Measurements from ENCODE around the gene SCO1. TPM values are rescaled to one million over a fixed set of nuclear protein-coding genes. Genes with fewer than 3 reads are reported as not detected.
"Not testable (repeated sequence)": the region's sequence is repeated elsewhere in the genome, so short reads cannot be mapped to it uniquely, and the experiment has no call there.

The SCO1 gene
- total RNA-seq = 36.4 and 50.0 TPM in 2 replicates

DNA sequence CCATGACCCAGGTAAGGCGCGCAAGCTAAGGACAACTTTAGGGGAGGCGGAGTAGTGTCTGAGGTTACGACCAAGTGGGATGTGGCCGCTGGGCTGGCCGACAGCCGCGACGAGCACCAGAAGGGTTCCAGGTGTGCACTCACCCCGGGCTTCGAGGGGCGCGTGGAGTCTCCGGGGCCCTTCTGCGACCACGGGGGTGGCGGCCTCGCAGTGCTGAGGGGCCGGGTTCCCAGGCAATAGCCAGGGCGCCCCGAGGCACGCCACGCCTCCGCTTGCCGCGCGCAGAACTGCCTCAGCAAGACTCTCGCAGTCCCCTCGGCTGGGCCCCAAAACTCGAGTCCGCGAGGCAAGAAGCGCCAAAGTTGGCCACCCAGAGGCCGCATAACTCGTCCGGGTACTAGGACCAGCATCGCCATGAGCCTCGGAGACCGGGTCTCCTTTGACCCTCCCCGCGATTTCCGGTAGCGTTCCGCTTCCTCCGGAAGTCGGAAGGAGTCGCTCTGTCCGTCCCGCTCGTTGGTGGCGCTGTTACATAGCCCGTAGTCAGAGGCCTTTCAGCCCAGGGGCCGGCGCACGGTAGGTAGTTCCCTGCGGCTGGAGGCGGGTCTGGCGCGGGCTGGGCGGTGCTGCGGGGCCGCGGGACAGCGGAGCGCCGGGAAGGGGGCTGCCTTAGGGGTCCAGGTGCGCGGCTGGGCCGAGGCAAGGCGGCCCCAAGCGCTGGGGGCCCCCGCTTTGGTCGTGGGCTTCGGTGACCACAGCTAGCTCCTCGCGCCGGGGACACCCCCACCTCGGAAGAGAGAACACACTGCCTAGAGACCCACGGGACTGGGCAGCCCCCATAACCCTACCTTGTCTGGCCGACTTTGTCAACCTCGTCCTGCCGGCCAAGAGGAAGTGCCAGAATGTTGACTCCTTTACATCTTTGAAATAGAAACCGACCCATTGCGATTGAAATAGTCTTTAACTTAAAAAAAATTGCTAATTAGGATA, at the start of gene SCO1, which contains the start of gene ADPRM:
Gene SCO1, minus strand, starts transcription at position 442 of the 990 bp plus-strand sequence. Its CDS starts 26 bp downstream, at position 416.
Gene ADPRM, plus strand, starts transcription at position 503 of the 990 bp plus-strand sequence. CDS start 7,333 bp downstream, outside the sequence.
- DNase-seq (ENCODE audit: low read depth in 2 of 2) = peak; percentile 94 to 95

DNA sequence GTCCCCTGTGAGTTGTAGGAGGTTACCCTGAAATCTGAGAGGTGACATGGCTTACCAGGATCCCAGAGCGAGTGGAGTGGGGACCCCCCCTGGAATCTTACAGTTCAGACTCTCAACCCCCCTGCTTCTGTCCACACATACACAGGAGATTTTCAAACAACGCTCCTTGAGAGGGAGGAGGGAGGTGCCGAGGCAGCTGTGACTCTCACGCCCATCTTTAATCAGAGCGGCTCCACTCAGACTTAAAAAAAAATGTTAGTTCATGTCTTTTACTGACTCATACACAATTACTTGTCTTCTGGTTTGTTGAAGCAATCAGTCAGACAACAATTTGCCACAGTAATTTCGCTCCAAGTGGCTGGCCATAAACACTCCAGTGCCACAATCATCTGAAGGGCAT, 47.9 kb upstream of the SCO1 start:
- no peak for DNase-seq (ENCODE audit: low read depth in 2 of 2)

DNA sequence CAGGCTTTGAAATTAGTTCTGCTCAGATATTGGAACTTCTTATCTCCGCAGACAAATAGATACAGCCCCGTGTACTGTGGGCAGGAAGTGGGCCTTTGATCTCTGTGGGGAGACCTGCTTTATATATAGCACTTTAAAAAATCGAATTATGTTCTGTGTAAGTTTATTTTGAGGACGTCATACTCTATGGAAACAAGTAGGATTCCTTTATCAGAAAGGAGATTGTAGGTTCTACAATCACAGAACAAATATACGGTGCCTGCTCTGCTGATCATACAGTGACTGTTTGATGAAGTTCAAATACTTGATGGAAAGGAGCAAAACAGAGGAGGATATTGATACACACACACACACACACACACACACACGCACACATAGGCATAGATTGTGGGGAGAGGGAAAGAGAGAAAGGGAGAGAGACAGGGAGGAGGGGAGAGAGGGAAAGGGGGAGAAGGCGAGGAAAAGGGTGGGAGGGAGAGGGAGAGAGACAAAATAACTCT, 47.2 kb upstream of the SCO1 start:
- no peak for DNase-seq (ENCODE audit: low read depth in 2 of 2)

DNA sequence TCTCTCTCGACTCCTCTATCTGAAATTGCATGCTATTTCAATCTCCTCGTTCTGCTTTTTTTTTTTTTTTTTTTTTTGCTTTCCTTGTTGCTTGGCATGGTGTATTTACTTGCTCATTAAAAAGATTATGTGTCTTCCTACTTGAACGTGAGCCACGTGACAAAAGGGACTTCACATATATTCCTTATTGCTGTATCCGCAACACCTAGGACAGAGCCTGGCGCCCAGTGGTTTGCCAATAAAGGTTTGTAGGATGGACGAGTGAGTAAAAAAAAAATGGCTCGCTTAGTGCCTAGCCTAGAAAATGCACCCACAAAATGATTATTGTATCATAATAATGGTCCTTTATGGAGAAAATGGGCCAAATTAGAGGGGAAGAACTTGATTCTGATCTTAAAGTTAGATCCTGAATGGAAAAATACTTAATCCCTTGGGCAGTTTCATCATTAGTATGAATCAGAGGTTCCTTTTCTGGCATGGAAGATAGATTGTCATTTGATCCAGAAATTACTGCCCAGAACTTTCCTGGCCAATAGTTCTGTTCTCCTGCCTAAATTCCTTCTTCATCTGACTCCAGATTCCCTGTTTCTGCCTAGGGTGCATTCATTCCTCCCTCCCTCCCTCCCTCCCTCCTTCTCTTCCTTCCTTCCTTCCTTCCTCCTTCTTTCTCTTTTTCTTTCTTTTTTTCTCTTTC, 46.1 kb upstream of the SCO1 start:
- DNase-seq (ENCODE audit: low read depth in 2 of 2) = no peak

DNA sequence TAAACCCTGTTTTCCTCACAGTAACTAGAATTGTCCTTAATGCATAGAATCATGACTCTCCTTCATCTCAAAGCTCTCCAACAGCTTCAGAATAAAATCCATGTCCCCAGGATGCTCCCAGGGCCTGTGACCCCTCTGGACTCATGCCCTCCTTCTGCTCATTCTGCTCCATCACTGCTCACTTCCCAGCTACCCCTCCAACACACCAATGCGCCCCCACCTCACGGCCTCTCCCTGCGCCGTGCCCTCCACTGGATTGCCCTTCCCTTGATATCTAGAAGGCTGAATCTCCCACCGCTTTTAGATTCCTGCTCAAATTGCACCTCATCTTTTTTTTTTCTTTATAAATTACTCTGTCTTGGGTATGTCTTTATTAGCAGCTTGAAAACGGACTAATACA, 45.1 kb upstream of the SCO1 start:
- DNase-seq (ENCODE audit: low read depth in 2 of 2) = no peak

DNA sequence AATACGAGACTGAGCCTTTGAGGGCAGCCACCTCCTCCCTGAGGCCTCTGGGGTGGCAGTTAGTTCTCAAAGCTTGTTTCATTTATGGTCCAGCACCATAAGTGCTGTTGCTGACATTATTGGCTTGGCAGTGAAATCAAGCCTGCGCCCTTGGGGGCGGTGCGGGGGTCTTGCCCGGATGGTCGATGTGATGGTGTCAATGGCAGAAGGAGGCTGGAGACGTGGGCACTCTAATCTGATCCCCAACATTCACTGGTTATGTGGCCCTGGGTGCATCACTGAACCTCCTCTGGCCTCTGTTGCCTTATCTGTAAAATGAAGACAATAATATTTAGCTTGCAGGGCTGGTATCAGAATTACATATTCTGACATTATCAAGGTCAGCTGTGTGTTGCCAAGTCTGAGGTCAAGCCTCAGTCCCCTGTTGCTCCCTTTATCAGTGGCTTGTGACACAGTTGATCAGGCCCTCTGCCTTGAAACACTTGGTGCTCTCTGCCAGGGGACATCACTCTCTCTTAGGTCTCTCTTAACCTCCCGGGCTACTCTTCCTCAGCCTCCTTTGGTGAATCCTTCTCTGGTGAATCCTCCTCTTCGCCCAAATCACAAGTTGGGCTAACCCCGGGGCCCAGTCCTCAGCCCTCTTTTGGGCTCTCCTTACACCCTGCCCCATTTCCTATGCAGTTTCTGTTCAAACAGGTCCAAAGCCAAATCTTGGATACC, 44.2 kb upstream of the SCO1 start:
- no peak for DNase-seq (ENCODE audit: low read depth in 2 of 2)

DNA sequence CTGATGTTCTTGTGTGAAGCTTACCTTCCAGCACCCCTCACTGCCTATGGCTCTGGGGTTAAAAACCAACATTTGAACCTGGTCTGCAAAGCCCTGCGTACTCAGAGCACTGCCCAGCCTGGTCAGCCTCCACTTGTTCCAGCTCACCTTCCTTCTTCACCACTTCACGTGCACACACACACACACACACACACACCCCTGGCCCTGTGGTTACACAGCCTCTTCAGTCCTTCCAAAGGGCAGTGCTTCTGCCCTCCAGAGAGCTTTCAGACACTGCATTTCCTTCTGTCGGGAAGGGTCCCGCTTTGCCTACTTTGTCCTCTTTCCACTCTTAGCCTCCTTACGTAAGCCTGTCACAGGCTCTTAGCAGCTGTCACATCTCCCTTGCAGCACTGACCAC, 42.1 kb upstream of the SCO1 start:
- DNase-seq (ENCODE audit: low read depth in 2 of 2) = no peak

DNA sequence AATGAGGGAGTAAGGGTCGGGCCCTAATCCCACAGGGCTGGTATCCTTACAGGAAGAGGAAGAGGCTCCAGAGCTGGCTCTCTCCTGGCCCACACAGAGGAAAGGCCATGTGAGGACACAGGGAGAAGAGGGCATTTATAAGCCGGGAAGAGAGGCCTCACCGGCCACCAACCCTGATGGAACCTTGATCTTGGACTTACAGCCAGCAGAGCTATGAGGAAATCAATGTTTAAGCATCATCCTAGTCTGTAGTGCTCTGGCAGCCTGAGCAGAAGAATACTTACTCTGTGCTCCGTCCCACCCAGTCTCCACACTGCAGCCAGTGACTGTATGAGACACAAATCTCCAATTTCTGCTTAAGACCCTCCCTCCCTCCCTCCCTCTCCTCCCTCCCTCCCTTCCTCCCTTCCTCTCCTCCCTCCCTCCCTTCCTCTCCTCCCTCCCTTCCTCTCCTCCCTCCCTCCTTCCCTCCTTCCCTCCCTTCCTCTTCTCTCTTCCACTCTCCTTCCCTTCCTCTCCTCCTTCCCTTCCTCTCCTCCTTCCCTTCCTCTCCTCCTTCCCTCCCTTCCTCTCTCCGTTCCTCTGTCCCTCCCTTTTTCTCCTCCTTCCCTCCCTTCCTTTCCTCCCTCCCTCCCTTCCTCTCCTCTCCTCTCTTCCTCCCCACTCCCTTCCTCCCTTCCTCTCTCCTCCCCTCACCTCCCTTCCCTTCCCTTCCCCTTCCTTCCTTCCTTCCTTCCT, 41.4 kb upstream of the SCO1 start:
- no peak for DNase-seq (ENCODE audit: low read depth in 2 of 2)

DNA sequence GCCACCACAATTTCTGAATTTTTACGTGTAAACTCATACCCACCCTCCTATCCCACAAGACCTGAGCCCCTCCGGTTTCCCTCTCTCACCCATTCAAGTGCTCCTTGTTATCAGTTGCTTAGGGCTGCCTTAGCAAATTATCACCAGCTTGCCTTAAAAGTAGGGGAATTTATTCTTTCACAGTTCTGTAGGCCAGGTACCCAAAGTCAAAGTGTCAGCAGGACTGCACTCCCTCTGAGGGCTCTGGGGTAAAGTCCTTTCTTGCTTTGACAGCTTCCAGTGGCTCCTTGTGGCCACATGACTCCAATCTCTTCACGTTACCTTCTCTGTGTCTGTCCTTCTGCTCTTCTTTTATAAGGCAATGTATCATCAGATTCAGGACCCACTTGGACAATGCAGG, 40.4 kb upstream of the SCO1 start:
- no peak for DNase-seq (ENCODE audit: low read depth in 2 of 2)

DNA sequence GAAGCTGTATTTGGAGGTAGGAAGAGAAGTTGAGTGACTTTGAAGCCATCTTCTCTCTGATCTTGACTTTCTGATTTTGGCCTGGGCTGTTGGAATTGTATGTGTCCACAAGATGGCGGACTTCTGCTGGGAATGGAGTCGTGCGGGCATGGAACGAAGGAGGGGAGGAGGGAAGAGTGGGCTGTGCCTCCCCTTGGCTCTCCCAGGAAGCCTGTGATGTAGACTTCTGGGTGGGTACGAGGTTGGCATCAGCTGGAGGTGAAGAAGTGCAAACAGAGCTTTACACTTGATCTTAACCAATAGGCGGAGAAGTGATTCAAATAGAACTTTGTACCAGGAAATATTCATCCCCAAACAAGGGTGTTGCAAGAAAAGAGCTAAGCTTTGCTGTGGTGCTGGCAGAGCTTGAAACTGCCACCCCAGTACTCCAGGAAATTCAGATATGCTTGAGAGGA, 39.9 kb upstream of the SCO1 start:
- peak; percentile 60 to 61 for DNase-seq (ENCODE audit: low read depth in 2 of 2)

DNA sequence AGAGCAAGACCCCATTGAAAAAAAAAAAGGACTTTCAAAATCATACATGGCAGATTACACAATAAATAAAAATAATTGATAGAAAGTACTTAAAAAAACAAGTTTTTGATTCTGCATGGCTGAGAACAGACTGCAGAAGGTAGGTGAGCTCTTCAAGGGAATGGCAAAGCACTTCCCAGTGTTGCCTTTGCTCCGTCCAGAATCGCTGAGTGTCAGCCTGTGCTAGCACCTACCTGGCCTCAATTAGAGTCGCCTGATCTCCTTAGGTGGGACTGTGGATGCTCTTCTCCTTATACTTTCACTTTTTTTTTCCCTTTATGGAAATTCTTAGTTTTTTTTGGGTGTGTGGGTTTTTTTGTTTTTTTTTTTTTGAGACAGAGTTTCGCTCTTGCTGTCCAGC, 38.5 kb upstream of the SCO1 start:
- DNase-seq (ENCODE audit: low read depth in 2 of 2) = no peak

DNA sequence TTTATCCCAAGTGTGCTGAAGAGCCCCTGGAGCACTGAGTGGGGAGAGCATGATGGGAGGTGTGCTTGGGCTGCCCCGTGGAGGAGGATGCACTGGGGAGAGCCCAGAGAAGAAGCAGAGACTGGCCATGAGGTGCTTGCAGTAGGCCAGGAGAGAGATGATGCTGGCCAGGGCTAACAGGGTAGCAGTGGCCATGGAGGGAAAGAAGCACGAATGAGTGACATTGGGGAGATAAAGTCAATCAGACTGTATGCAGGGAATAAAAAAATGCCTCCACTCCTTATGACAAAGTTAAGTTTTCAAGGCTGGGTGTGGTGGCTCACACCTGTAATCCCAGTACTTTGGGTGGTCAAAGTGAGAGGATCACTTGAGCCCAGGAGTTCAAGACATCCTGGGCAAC, 37.9 kb upstream of the SCO1 start:
- DNase-seq (ENCODE audit: low read depth in 2 of 2) = no peak

DNA sequence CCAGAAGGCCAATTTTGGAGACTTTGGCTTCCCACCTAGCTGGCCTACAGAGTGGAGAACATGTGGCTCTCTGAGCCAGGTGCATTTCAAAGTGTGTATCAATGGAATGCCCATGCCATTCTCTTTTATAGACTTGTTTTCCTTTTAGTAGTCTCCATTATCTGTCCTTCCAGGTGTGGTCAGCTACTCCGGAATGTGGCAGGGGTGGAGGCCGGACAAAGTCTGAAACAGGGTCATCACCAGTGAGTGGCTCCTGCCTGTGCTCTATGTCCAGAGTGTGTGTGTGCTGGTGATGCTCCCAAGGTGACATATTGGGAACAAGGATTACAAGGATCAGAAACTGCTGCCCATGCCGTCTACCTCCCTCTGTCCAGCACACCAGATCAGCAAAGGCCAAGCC, 36.3 kb upstream of the SCO1 start:
- no peak for DNase-seq (ENCODE audit: low read depth in 2 of 2)

DNA sequence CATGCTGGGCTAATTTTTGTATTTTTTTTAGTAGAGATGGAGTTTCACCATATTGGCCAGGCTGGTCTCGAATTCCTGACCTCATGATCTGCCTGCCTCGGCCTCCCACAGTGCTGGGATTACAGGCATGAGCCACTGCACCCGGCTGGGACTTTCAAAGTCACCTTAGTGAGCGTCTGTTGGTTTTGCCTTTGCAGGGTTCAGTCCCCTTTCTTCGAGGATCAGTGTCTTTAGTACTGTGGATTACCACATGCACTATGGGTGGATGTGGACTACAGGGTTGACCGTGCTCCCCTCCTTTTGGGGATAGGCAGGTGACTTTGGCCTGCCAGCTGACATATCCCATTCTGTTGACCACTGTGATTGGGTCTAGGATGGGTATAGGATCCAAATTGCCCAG, 34.8 kb upstream of the SCO1 start:
- not testable (repeated sequence) for DNase-seq (ENCODE audit: low read depth in 2 of 2)

DNA sequence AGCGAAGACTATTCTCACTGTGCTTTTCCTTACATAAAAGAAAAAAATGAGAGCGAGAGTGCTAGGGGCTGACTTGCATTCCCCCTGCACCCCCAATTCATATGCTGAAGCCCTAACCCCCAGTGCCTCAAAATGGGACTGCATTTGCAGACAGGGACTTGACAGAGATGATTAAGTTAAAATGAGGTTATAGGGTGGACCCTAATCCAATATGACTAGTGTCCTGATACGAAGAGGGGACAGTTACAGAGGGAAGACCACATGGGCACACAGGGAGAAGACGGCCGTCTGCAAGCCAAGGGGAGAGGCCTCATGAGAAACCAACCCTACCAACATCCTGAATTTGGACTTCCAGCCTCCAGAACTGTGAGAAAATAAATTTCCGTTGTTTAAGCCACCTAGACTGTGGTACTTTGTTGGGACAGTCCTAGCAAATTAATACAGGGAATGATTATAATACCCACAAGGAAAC, 34.1 kb upstream of the SCO1 start:
- no peak for DNase-seq (ENCODE audit: low read depth in 2 of 2)

DNA sequence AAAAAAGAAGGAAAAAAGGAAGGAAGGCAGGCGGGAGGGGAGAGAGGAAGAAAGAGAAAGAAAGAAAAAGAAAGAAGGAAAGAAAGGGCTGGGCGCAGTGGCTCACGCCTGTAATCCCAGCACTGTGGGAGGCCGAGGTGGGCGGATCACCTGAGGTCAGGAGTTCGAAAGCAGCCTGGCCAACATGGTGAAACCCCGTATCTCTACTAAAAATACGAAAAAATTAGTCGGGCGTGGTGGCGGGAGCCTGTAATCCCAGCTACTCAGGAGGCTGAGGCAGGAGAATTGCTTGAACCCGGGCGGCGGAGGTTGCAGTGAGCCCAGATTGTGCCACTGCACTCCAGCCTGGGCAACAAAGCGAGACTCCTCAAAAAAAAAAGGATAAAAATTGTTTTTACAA, 32.9 kb upstream of the SCO1 start:
- not testable (repeated sequence) for DNase-seq (ENCODE audit: low read depth in 2 of 2)

DNA sequence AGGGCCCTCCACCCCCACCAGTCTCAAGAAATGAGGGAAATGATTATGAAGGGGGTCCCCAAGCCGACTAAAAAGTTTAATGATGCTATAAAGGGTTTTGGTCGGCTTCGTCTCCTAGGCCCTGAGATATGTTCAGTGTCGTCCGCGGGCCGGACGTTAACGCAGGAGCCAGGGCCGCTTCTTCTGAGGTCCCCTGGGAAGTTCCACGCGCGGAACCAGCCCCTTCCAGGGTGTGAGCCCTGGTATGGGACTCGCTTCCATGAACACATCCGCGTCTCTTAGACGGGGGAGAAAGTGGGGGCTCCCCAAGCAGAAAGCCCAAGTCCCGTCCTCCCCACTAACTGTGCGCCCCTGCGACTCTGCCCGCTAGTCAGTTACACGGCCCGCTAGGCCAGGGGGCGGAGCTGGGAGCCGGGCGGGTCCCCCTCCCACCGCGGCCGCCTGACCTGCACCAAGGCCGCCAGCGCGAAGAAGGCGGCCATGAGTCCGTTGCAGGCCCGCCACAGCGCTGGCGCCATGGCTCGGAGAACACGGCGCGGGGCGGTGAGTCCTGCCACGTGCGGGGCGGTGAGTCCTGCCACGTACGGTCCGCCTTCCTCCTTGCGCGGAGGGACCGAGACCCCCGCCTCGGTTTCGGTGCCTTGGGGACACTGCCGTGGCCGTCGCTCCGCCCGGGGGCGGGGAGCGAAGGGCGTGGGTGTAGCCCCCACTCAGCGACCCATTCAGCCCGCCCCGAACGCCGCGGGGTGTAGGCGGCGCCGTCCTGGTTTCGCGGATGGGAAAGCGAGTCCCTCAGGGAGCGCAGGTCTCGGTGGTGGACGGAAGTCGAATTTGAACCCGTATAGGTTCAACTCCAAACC, 32.2 kb upstream of the SCO1 start, which contains the start of gene TMEM220:
Gene TMEM220, minus strand, starts transcription at position 690 of the 860 bp plus-strand sequence. Its CDS starts 172 bp downstream, at position 518.
- peak; percentile 80 to 83 for DNase-seq (ENCODE audit: low read depth in 2 of 2)

DNA sequence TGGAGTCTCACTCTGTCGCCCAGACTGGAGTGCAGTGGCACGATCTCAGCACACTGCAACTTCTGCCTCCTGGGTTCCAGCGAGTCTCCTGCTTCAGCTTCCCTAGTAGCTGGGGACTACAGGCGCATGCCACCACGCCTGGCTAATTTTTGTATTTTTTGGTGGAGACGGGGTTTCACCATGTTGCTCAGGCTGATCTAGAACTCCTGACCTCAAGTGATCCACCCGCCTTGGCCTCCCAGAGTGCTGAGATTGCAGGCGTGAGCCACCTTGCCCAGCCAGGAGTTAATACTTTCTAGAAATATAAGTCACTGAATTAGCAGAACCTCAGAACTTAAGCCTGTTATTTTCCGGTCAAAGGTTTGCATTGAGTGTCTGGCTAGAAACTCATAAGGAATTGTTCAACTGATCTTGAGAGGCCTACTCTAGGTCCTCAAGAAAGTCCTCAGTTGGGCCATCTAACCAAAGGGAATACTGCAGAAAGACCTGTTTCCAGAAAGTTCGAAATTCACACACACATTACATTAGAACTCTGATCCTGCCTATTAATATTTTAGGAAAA, 31.1 kb upstream of the SCO1 start:
- no peak for DNase-seq (ENCODE audit: low read depth in 2 of 2)

DNA sequence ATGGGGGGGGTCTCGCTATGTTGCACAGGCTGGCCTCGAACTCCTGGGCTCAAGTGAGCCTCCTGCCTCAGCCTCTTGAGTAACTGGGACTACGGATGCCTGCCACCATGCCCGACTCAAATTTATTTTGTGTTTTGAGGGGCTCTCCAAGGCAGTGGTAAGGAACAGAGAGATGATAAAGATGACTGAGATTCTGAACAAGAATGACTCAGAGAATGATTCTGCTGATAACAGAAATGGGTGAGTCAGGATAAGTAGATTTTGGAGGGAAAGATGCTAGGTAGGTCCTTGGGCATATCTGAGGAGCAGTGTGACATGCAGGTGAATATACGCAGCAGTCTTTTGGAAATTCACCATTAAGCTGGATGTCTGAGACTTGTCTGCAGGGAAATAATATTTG, 29.9 kb upstream of the SCO1 start:
- DNase-seq (ENCODE audit: low read depth in 2 of 2) = no peak
